Motor neuron (in vitro differentiated cells): ENCODE data around the gene AGMO. TPM values are rescaled to one million over a fixed set of nuclear protein-coding genes. Genes with fewer than 3 reads are reported as not detected.

Experiments
- ATAC-seq, 8 experiments: fragments of 200-7000 bp; cut with Tn5 transposase; replicated peaks in 6 of 8; 2 replicates each; pipeline ENCODE4 v1.8.0; 2021; ENCODE audit warnings: mild to moderate bottlenecking in 8 of 8, moderate library complexity in 8 of 8
- H3K27ac ChIP-seq, 2 donors: fragments of 250-450 bp; sonication (Bioruptor Pico); 2 replicates each; pipeline ENCODE4 v1.9.0; 2021; ENCODE audit warnings: antibody characterized with exemption in 2 of 2, mild to moderate bottlenecking in 2 of 2, moderate library complexity in 1 of 2
- H3K4me1 ChIP-seq, 2 donors: fragments of 250-450 bp; sonication (Bioruptor Pico); replicated peaks in 1 of 2; 2 replicates each; pipeline ENCODE4 v1.6.1; 2021; ENCODE audit warnings: antibody characterized with exemption in 2 of 2, mild to moderate bottlenecking in 2 of 2, moderate library complexity in 1 of 2
- H3K4me3 ChIP-seq, 5 donors: fragments of 250-450 bp; sonication (Bioruptor Pico); 2 replicates each; pipeline ENCODE4 v1.9.0; 2021; ENCODE audit warnings: antibody characterized with exemption in 5 of 5, mild to moderate bottlenecking in 5 of 5, moderate library complexity in 4 of 5
- WGBS, 10 experiments: fragments of 450-650 bp; shearing (Covaris generic); methylation state at CpG; one replicate each; pipeline ENCODE4 v1.0.0; 2022; 5-methylcytosine and 5-hydroxymethylcytosine counted together
- in situ Hi-C, 9 experiments: fragments of 400-800 bp; cut with MboI; loops; one replicate each; pipeline ENCODE4 v1.15.0; 2021; ENCODE audit warnings: low sequenced_read_pairs in 9 of 9, low pct_unique_long_range_greater_than_20kb in 2 of 9; ENCODE audit not compliant: unreplicated experiment in 9 of 9
- total RNA-seq, 8 experiments: library from RNA; unstranded; fragments of 300-600 nt; gene quantifications; 2 replicates each; pipeline versions ENCODE4 v1.2.3 to v1.2.4, GENCODE V29; 2022

AGMO gene
- total RNA-seq, result 1 to 10 TPM in 2 of 8 experiments, under 1 TPM in 4, not detected in 2; 0.13 to 8.9 (median 0.50) TPM

GRCh38 chr7:15561835-15562234, at the start of gene AGMO:
Gene AGMO (minus strand): TSS chr7:15562015.
- ATAC-seq, result peak in 4 of 8 experiments; percentile 7 to 41 (median 28)
- Histone ChIP-seq H3K4me1 (peaks cover 0 to 3% of the 10 kb centered on the region in 2 donors), H3K27ac (no peak within 1 kb of the TSS), H3K4me3 (no peak within 1 kb of the TSS)
- in situ Hi-C loops, result loop anchor here in 1 of 9 experiments (25.0 kb wide), 3 partner anchors 100 to 500 kb away; no protein-coding TSS in a partner anchor
- 0 to 95% (median 71%) methylated on average over 1 to 5 of the region's 5 CpGs for WGBS, 10 experiments

- in situ Hi-C loops, result no loop called here
- peak in 2 of 8 experiments; percentile 35 to 57 for ATAC-seq
- H3K27ac ChIP-seq, result no peak overlapping the region
- peaks cover 3 to 7% of the 10 kb centered on the region in 2 donors for H3K4me1 ChIP-seq
- H3K4me3 ChIP-seq, result no peak overlapping the region
- 13 to 100% (median 86%) methylated on average over 1 to 2 of the region's 2 CpGs for WGBS, 10 experiments
These were observed 48.7 kb upstream of the AGMO start for GRCh38 chr7:15610503-15610902.

GRCh38 chr7:15609287-15609686, 47.5 kb upstream of the AGMO start:
- no peak for ATAC-seq
- H3K4me3 ChIP-seq, result no peak overlapping the region
- in situ Hi-C loops, result no loop called here

GRCh38 chr7:15607529-15608210, 45.9 kb upstream of the AGMO start:
- in situ Hi-C loops, result no loop called here
- 26 to 100% (median 88%) methylated on average over 1 to 5 of the region's 5 CpGs for whole genome bisulfite sequencing, 10 experiments
- Histone ChIP-seq H3K4me3 (no peak overlapping the region), H3K27ac (no peak overlapping the region), H3K4me1 (peaks cover 3 to 7% of the 10 kb centered on the region in 2 donors)
- ATAC-seq, result peak in 3 of 8 experiments; percentile 77 to 87 (median 83)

More at GRCh38 chr7:15609287-15609686, 47.5 kb upstream of the AGMO start:
- WGBS, 10 experiments, result 45 to 100% (median 96%) methylated on average over 1 to 2 of the region's 2 CpGs; no CpG with 5 or more reads in 1 of the 10 experiments
- Histone ChIP-seq H3K27ac (no peak overlapping the region), H3K4me1 (peaks cover 3 to 7% of the 10 kb centered on the region in 2 donors)

GRCh38 chr7:15606561-15606960, 44.7 kb upstream of the AGMO start:
- Histone ChIP-seq H3K27ac (no peak overlapping the region), H3K4me1 (peaks cover 0 to 7% of the 10 kb centered on the region in 2 donors), H3K4me3 (no peak overlapping the region)
- in situ Hi-C loops, result no loop called here
- WGBS, 10 experiments, result 50 to 100% (median 93%) methylated on average over 1 to 3 of the region's 3 CpGs; no CpG with 5 or more reads in 1 of the 10 experiments
- ATAC-seq, result no peak

- Histone ChIP-seq H3K27ac (no peak overlapping the region), H3K4me1 (no peaks in the 10 kb centered on the region), H3K4me3 (no peak overlapping the region)
- ATAC-seq, result peak in 2 of 8 experiments; percentile 43 to 72
- in situ Hi-C loops, result no loop called here
- 92 to 100% (median 100%) methylated on average over 1 of the region's 1 CpG for WGBS, 10 experiments
These were observed 42.4 kb upstream of the AGMO start for GRCh38 chr7:15604166-15604565.

GRCh38 chr7:15603124-15603523, 41.3 kb upstream of the AGMO start:
- 29 to 100% (median 63%) methylated on average over 1 to 2 of the region's 2 CpGs; no CpG with 5 or more reads in 1 of the 10 experiments for WGBS, 10 experiments
- Histone ChIP-seq H3K27ac (no peak overlapping the region), H3K4me1 (no peaks in the 10 kb centered on the region), H3K4me3 (no peak overlapping the region)
- no peak for ATAC-seq
- in situ Hi-C loops, result no loop called here

GRCh38 chr7:15602236-15602635, 40.4 kb upstream of the AGMO start:
- WGBS, 10 experiments, result 0 to 79% (median 55%) methylated on average over 1 of the region's 1 CpG; no CpG with 5 or more reads in 1 of the 10 experiments
- Histone ChIP-seq H3K27ac (no peak overlapping the region), H3K4me3 (no peak overlapping the region), H3K4me1 (no peaks in the 10 kb centered on the region)
- in situ Hi-C loops, result no loop called here
- ATAC-seq, result no peak

- H3K4me1 ChIP-seq, result no peaks in the 10 kb centered on the region
- ATAC-seq, result peak in 2 of 8 experiments; percentile 51 to 52
- in situ Hi-C loops, result no loop called here
- no peak overlapping the region for H3K4me3 ChIP-seq
- no peak overlapping the region for H3K27ac ChIP-seq
- 20 to 100% (median 86%) methylated on average over 1 of the region's 1 CpG for WGBS, 10 experiments
These were observed 39.4 kb upstream of the AGMO start for GRCh38 chr7:15601175-15601574.

GRCh38 chr7:15600298-15600697, 38.5 kb upstream of the AGMO start:
- H3K4me3 ChIP-seq, result no peak overlapping the region
- ATAC-seq, result peak in 2 of 8 experiments; percentile 21 to 69
- WGBS, 10 experiments, result 0 to 65% (median 31%) methylated on average over 1 to 4 of the region's 4 CpGs; no CpG with 5 or more reads in 2 of the 10 experiments

GRCh38 chr7:15594461-15594860, 32.6 kb upstream of the AGMO start:
- no peak overlapping the region for H3K4me3 ChIP-seq
- ATAC-seq, result no peak
- in situ Hi-C loops, result loop anchor here in 1 of 9 experiments (25.0 kb wide), 1 partner anchor 468 kb away; no protein-coding TSS in a partner anchor
- H3K4me1 ChIP-seq, result no peaks in the 10 kb centered on the region
- no peak overlapping the region for H3K27ac ChIP-seq
- WGBS, 10 experiments, result 50 to 94% (median 73%) methylated on average over 2 to 4 of the region's 5 CpGs; no CpG with 5 or more reads in 2 of the 10 experiments

More at GRCh38 chr7:15600298-15600697, 38.5 kb upstream of the AGMO start:
- in situ Hi-C loops, result no loop called here
- no peaks in the 10 kb centered on the region for H3K4me1 ChIP-seq
- no peak overlapping the region for H3K27ac ChIP-seq

- H3K27ac ChIP-seq, result no peak overlapping the region
- H3K4me1 ChIP-seq, result no peaks in the 10 kb centered on the region
- no peak overlapping the region for H3K4me3 ChIP-seq
- in situ Hi-C loops, result loop anchor here in 1 of 9 experiments (25.0 kb wide), 1 partner anchor 469 kb away; no protein-coding TSS in a partner anchor
- no peak for ATAC-seq
- WGBS, 10 experiments, result 59 to 92% (median 80%) methylated on average over 1 to 3 of the region's 3 CpGs
These were observed 31.6 kb upstream of the AGMO start for GRCh38 chr7:15593382-15593781.

- no peak for ATAC-seq
- no peak overlapping the region for H3K27ac ChIP-seq
- in situ Hi-C loops, result loop anchor here in 1 of 9 experiments (25.0 kb wide), 1 partner anchor 476 kb away; no protein-coding TSS in a partner anchor
- H3K4me1 ChIP-seq, result no peaks in the 10 kb centered on the region
- H3K4me3 ChIP-seq, result no peak overlapping the region
- WGBS, 10 experiments, result 50 to 100% (median 95%) methylated on average over 1 to 4 of the region's 4 CpGs
These were observed 24.5 kb upstream of the AGMO start for GRCh38 chr7:15586266-15586665.
